DOHH2 (cell line): ENCODE measurements around the gene FAP.

Source experiments
- CTCF ChIP-seq: fragments of 200-600 bp; sonication (generic); IDR thresholded peaks from one replicate; pipeline ENCODE4 v1.5.1; 2014; ENCODE audit warnings: antibody characterized with exemption, mild to moderate bottlenecking, low read depth, low read length; ENCODE audit not compliant: poor library complexity, severe bottlenecking
- EZH2phosphoT487 ChIP-seq: fragments of 200-600 bp; sonication (generic); IDR thresholded peaks from 2 replicates; pipeline ENCODE4 v1.6.1; 2017; ENCODE audit warnings: borderline replicate concordance, mild to moderate bottlenecking, antibody characterized with exemption, low read length, moderate library complexity, mixed read lengths

GRCh38 chr2:162196638-162197037 lies 46.6 kb downstream of the FAP start:
- TF ChIP-seq CTCF (no peak), EZH2phosphoT487 (no peak)
